H1 (cell line): Measurements from ENCODE around the gene FLRT2. TPM values are rescaled to one million over a fixed set of nuclear protein-coding genes. Genes with fewer than 3 reads are reported as not detected.

Experiments used
- CTCF ChIA-PET: fragments of 300-600 bp; sonication (Branson Sonifier 250); formaldehyde crosslinking; loops from one replicate; lab custom pipeline; 2021; ENCODE audit not compliant: partially characterized antibody; lab: Charles Lee
- POLR2A ChIA-PET: fragments of 300-600 bp; sonication (Branson Sonifier 250); formaldehyde crosslinking; loops from one replicate; lab custom pipeline; 2021; ENCODE audit warnings: inconsistent platforms; ENCODE audit not compliant: partially characterized antibody; lab: Charles Lee
- DNase-seq, 2 experiments: peaks; one replicate each; pipeline versions ENCODE4 v3.0.0 to v3.0.0-alpha.2; 2010 to 2022; ENCODE audit warnings: low spot score in 2 of 2, low read depth in 1 of 2, mixed read lengths in 1 of 2
- FAIRE-seq: peaks from 2 replicates; lab custom pipeline; 2011; peaks lifted over from hg19 to GRCh38; lab: Jason Lieb, UNC
- H2AFZ ChIP-seq: 2 replicates; pipeline ENCODE4 v1.8.1; 2012; ENCODE audit warnings: low read length, inconsistent platforms
- H2AK5ac ChIP-seq: 2 replicates; pipeline ENCODE4 v1.6.1; 2013; ENCODE audit warnings: low read depth, low read length
- H2BK120ac ChIP-seq: replicated peaks from 2 replicates; pipeline ENCODE3; 2013; ENCODE audit warnings: low read depth, low read length, inconsistent platforms
- H2BK12ac ChIP-seq: 2 replicates; pipeline ENCODE4 v1.6.1; 2013; ENCODE audit warnings: low read depth, low read length
- H2BK15ac ChIP-seq: 2 replicates; pipeline ENCODE4 v1.6.1; 2013; ENCODE audit warnings: low read length
- H2BK20ac ChIP-seq: 2 replicates; pipeline ENCODE4 v1.6.1; 2013; ENCODE audit warnings: low read length
- H2BK5ac ChIP-seq: 2 replicates; pipeline ENCODE4 v1.6.1; 2013; ENCODE audit warnings: low read depth, low read length
- H3K14ac ChIP-seq: 2 replicates; pipeline ENCODE4 v1.6.1; 2013; ENCODE audit warnings: inconsistent platforms; ENCODE audit not compliant: insufficient read length
- H3K18ac ChIP-seq: 2 replicates; pipeline ENCODE4 v1.6.1; 2013; ENCODE audit warnings: low read length; ENCODE audit errors: extremely low read depth
- H3K23ac ChIP-seq: 2 replicates; pipeline ENCODE4 v1.6.1; 2013; ENCODE audit warnings: inconsistent platforms; ENCODE audit not compliant: insufficient read length
- H3K23me2 ChIP-seq: 2 replicates; pipeline ENCODE4 v1.6.1; 2013; ENCODE audit warnings: low read depth, low read length
- H3K27ac ChIP-seq: 2 replicates; pipeline ENCODE4 v1.6.1; 2011; ENCODE audit warnings: low read depth, low read length, inconsistent platforms
- H3K27me3 ChIP-seq, 4 experiments: replicated peaks in 1 of 4; 1 replicate in 1 of 4; 2 replicates in 3 of 4; pipeline versions ENCODE4 v1.6.1 to v1.8.1; 2011 to 2013; ENCODE audit warnings: low read length in 3 of 4, mild to moderate bottlenecking in 3 of 4, inconsistent platforms in 2 of 4, mixed read lengths in 2 of 4, moderate library complexity in 1 of 4; ENCODE audit not compliant: control insufficient read depth in 3 of 4, insufficient read depth in 3 of 4; ENCODE audit errors: extremely low read depth in 1 of 4
- H3K36me3 ChIP-seq, 4 experiments: 2 replicates each; pipeline versions ENCODE4 v1.6.1 to v1.8.1; 2011 to 2013; ENCODE audit warnings: mild to moderate bottlenecking in 4 of 4, low read length in 3 of 4, moderate library complexity in 2 of 4, control low read depth in 1 of 4, inconsistent platforms in 1 of 4; ENCODE audit not compliant: insufficient read depth in 4 of 4, control insufficient read depth in 2 of 4
- H3K4ac ChIP-seq: replicated peaks from 2 replicates; pipeline ENCODE3; 2013; ENCODE audit warnings: low read length, low read depth, mixed read lengths, inconsistent platforms; ENCODE audit not compliant: insufficient read length
- H3K4me1 ChIP-seq, 4 experiments: replicated peaks in 1 of 4; 1 replicate in 1 of 4; 2 replicates in 3 of 4; pipeline versions ENCODE4 v1.6.1 to v1.8.1; 2011 to 2013; ENCODE audit warnings: low read length in 3 of 4, inconsistent platforms in 2 of 4, mixed read lengths in 1 of 4; ENCODE audit not compliant: insufficient read depth in 4 of 4, control insufficient read depth in 3 of 4
- H3K4me2 ChIP-seq, 2 experiments: 2 replicates each; pipeline versions ENCODE4 v1.6.1 to v1.8.1; 2011 to 2013; ENCODE audit warnings: low read depth in 2 of 2, low read length in 2 of 2, control low read depth in 1 of 2, inconsistent platforms in 1 of 2, mild to moderate bottlenecking in 1 of 2; ENCODE audit not compliant: insufficient read depth in 1 of 2
- H3K4me3 ChIP-seq, 4 experiments: fragments of 200-600, 300-600 bp in 1 of 4; sonication (generic), shearing (Covaris generic), sonication (Bioruptor Twin) in 1 of 4; 2 replicates each; pipeline versions ENCODE4 v1.5.1 to v1.8.1; 2011 to 2016; ENCODE audit warnings: low read length in 4 of 4, low read depth in 3 of 4, control low read depth in 2 of 4, inconsistent platforms in 2 of 4, mild to moderate bottlenecking in 2 of 4, mixed read lengths in 1 of 4, moderate library complexity in 1 of 4; ENCODE audit not compliant: insufficient read depth in 2 of 4; ENCODE audit errors: extremely low read depth in 1 of 4
- H3K56ac ChIP-seq: replicated peaks from 2 replicates; pipeline ENCODE3; 2013; ENCODE audit warnings: low read depth, mild to moderate bottlenecking, mixed read lengths, low read length, inconsistent platforms; ENCODE audit not compliant: insufficient read length
- H3K79me1 ChIP-seq: 2 replicates; pipeline ENCODE4 v1.6.1; 2013; ENCODE audit warnings: low read depth, low read length, control low read depth
- H3K79me2 ChIP-seq, 2 experiments: 2 replicates each; pipeline versions ENCODE4 v1.6.1 to v1.8.1; 2012 to 2013; ENCODE audit warnings: low read length in 2 of 2, mild to moderate bottlenecking in 2 of 2, inconsistent platforms in 1 of 2; ENCODE audit not compliant: insufficient read depth in 2 of 2, control insufficient read depth in 1 of 2
- H3K9ac ChIP-seq, 4 experiments: replicated peaks in 1 of 4; 1 replicate in 1 of 4; 2 replicates in 3 of 4; pipeline versions ENCODE4 v1.6.1 to v1.8.1; 2011 to 2013; ENCODE audit warnings: low read depth in 3 of 4, low read length in 3 of 4, control low read depth in 2 of 4, mild to moderate bottlenecking in 2 of 4, moderate library complexity in 2 of 4, inconsistent platforms in 1 of 4; ENCODE audit errors: extremely low read depth in 1 of 4
- H3K9me3 ChIP-seq, 2 experiments: 2 replicates each; pipeline versions ENCODE4 v1.6.1 to v1.8.1; 2012 to 2013; ENCODE audit warnings: mild to moderate bottlenecking in 2 of 2, moderate library complexity in 2 of 2, control low read depth in 1 of 2, inconsistent platforms in 1 of 2, low read depth in 1 of 2, low read length in 1 of 2, mixed read lengths in 1 of 2; ENCODE audit not compliant: insufficient read depth in 2 of 2
- H4K20me1 ChIP-seq, 2 experiments: replicated peaks in 1 of 2; 2 replicates each; pipeline versions ENCODE3 to v1.8.1; 2011 to 2013; ENCODE audit warnings: inconsistent platforms in 2 of 2, low read length in 2 of 2, mild to moderate bottlenecking in 1 of 2; ENCODE audit not compliant: insufficient read depth in 2 of 2, control insufficient read depth in 1 of 2
- H4K5ac ChIP-seq: 2 replicates; pipeline ENCODE4 v1.6.1; 2013; ENCODE audit warnings: low read length, low read depth, mixed read lengths, inconsistent platforms; ENCODE audit not compliant: insufficient read length
- H4K8ac ChIP-seq: 2 replicates; pipeline ENCODE4 v1.8.0; 2013; ENCODE audit warnings: mild to moderate bottlenecking, moderate library complexity, low read length, inconsistent platforms; ENCODE audit not compliant: insufficient read depth; ENCODE audit errors: extremely low read depth
- H4K91ac ChIP-seq: replicated peaks from 2 replicates; pipeline ENCODE3; 2013; ENCODE audit warnings: low read length, mixed read lengths, inconsistent platforms; ENCODE audit not compliant: insufficient read length
- ASH2L ChIP-seq: fragments of 200-600, 300-600 bp; sonication (generic); IDR thresholded peaks from one replicate; pipeline ENCODE4 v1.7.1; 2017; ENCODE audit warnings: low read length
- ATF3 ChIP-seq: IDR thresholded peaks from 2 replicates; pipeline ENCODE4 v1.6.1; 2011; ENCODE audit warnings: low read depth, mild to moderate bottlenecking, low read length; ENCODE audit not compliant: insufficient read depth
- CBX8 ChIP-seq: fragments of 300-800, 300-1000 bp; sonication (generic); IDR thresholded peaks from 2 replicates; pipeline ENCODE4 v1.7.1; 2016; ENCODE audit warnings: low read depth, low read length, borderline replicate concordance
- CHD2 ChIP-seq: IDR thresholded peaks from 2 replicates; pipeline ENCODE4 v1.6.1; 2012; ENCODE audit warnings: low read length, improper control_type of control experiment
- JUN ChIP-seq: IDR thresholded peaks from 2 replicates; pipeline ENCODE4 v1.6.1; 2011; ENCODE audit warnings: low read depth, mild to moderate bottlenecking, improper control_type of control experiment, low read length
- JUND ChIP-seq: IDR thresholded peaks from 2 replicates; pipeline ENCODE4 v1.6.1; 2011; ENCODE audit warnings: mild to moderate bottlenecking, improper control_type of control experiment, low read length
- MAFK ChIP-seq: IDR thresholded peaks from 2 replicates; pipeline ENCODE4 v1.6.1; 2012; ENCODE audit warnings: low read depth, mild to moderate bottlenecking, improper control_type of control experiment, low read length
- NANOG ChIP-seq: IDR thresholded peaks from 2 replicates; pipeline ENCODE4 v1.6.1; 2011; ENCODE audit warnings: low read length, low read depth, mild to moderate bottlenecking, inconsistent platforms; ENCODE audit not compliant: insufficient read depth, poor library complexity, severe bottlenecking
- POLR2A ChIP-seq, 2 experiments: IDR thresholded peaks; 1 replicate in 1 of 2; 2 replicates in 1 of 2; pipeline ENCODE4 v1.6.1; 2011; ENCODE audit warnings: low read depth in 2 of 2, low read length in 2 of 2, mild to moderate bottlenecking in 2 of 2; ENCODE audit errors: control extremely low read depth in 1 of 2
- POU5F1 ChIP-seq: IDR thresholded peaks from 2 replicates; pipeline ENCODE4 v1.6.1; 2011; ENCODE audit warnings: low read depth, mild to moderate bottlenecking, low read length, moderate library complexity
- SAP30 ChIP-seq: fragments of 300-600 bp; sonication (generic); IDR thresholded peaks from 2 replicates; pipeline ENCODE4 v1.7.1; 2012; ENCODE audit warnings: low read length, moderate library complexity, mild to moderate bottlenecking, inconsistent platforms; ENCODE audit not compliant: insufficient read depth, insufficient replicate concordance
- SIRT6 ChIP-seq: IDR thresholded peaks from one replicate; pipeline ENCODE4 v1.7.1; 2012; ENCODE audit warnings: low read length, inconsistent platforms
- SP1 ChIP-seq: IDR thresholded peaks from 2 replicates; pipeline ENCODE4 v1.6.1; 2011; ENCODE audit warnings: low read depth, low read length
- SRF ChIP-seq: IDR thresholded peaks from 2 replicates; pipeline ENCODE4 v1.6.1; 2011; ENCODE audit warnings: mild to moderate bottlenecking, low read depth, low read length, moderate library complexity
- USF2 ChIP-seq: IDR thresholded peaks from 2 replicates; pipeline ENCODE4 v1.6.1; 2011; ENCODE audit warnings: low read length, improper control_type of control experiment
- WGBS, 2 experiments: shearing (Covaris generic) in 1 of 2; methylation state at CpG; one replicate each; pipeline versions ENCODE4 v1.1.6 to v1.1.7; 2013 to 2015; ENCODE audit warnings: low lambda C conversion rate in 2 of 2, mixed read lengths in 2 of 2, inconsistent platforms in 1 of 2, low coverage in 1 of 2, missing lambda C conversion rate in 1 of 2; ENCODE audit not compliant: insufficient replicate concordance in 2 of 2, insufficient coverage in 1 of 2, insufficient read length in 1 of 2; ENCODE audit errors: extremely low coverage in 1 of 2, missing lambda C conversion rate in 1 of 2; 5-methylcytosine and 5-hydroxymethylcytosine counted together
- polyA plus RNA-seq, 7 experiments: library from polyadenylated mRNA; depleted of rRNA in 3 of 7; stranded (reverse) in 5 of 7; unstranded in 2 of 7; fragments of >200 nt in 5 of 7; fragments of 200-250 nt in 2 of 7; gene quantifications; 1 replicate in 5 of 7; 2 replicates in 1 of 7; 4 replicates in 1 of 7; pipeline versions ENCODE4 v1.2.1 to v1.2.3, GENCODE V29; 2011 to 2013; ENCODE audit warnings: missing spikeins in 2 of 7, mixed read lengths in 2 of 7
- total RNA-seq: library from RNA; stranded (reverse); fragmentation: NEBNext Ultra II Directional; extraction: Animal tissue kit (Norgen Biotek cat#: 25700); gene quantifications from 2 replicates; pipeline ENCODE4 v1.2.1, GENCODE V29; 2021

Gene FLRT2
- total and polyA plus RNA-seq, 2 of the 8 experiments (the other 6 are each of a cell fraction or from before 2014, with no cell fraction given): 2.4 to 6.9 TPM

- Histone ChIP-seq H3K79me2 (no peaks in the 10 kb centered on the region), H3K4me1 (no peaks in the 10 kb centered on the region), H3K9ac (no peak overlapping the region), H3K4ac (no peak overlapping the region), H2BK120ac (no peak overlapping the region), H3K79me1 (no peaks in the 10 kb centered on the region), H3K36me3 (no peaks in the 10 kb centered on the region), H3K23me2 (no peaks in the 10 kb centered on the region), H2BK15ac (no peak overlapping the region), H3K56ac (no peak overlapping the region), H3K9me3 (no peaks in the 10 kb centered on the region), H3K4me3 (no peak overlapping the region), H3K14ac (no peak overlapping the region), H3K4me2 (no peak overlapping the region), H4K5ac (no peak overlapping the region), H3K27ac (no peak overlapping the region), H4K91ac (no peak overlapping the region), H2AK5ac (no peak overlapping the region), H4K20me1 (no peaks in the 10 kb centered on the region), H3K18ac (no peak overlapping the region), H2BK20ac (no peak overlapping the region), H4K8ac (no peak overlapping the region), H2BK5ac (no peak overlapping the region), H2AFZ (no peak overlapping the region), H3K27me3 (no peaks in the 10 kb centered on the region), H2BK12ac (no peak overlapping the region), H3K23ac (no peak overlapping the region)
- no peak for TF ChIP-seq MAFK
- TF ChIP-seq SRF: no peak
- no peak for TF ChIP-seq ASH2L
- TF ChIP-seq POU5F1: no peak
- no peak for TF ChIP-seq USF2
- TF ChIP-seq CHD2: no peak
- no peak for TF ChIP-seq JUN
- TF ChIP-seq SIRT6: no peak
- TF ChIP-seq POLR2A (IDR thresholded peaks at IDR 0.05; ENCODE audit: control extremely low read depth in 1 of 2, low read depth in 2 of 2, low read length in 2 of 2): no peak
- no peak for TF ChIP-seq ATF3
- TF ChIP-seq JUND: no peak
- no peak for TF ChIP-seq SP1
- TF ChIP-seq SAP30: no peak
- TF ChIP-seq NANOG: no peak
- TF ChIP-seq CBX8: no peak
- DNase-seq: no peak
- no peak for FAIRE-seq
- ChIA-PET POLR2A (no interaction called here), CTCF (no interaction called here)
- 85% methylated on average over 2 of the region's 2 CpGs; no CpG with 5 or more reads in 1 of the 2 experiments for WGBS, 2 experiments
Observed at GRCh38 chr14:85663256-85663655, 133.3 kb downstream of the FLRT2 start.
